Nephron (organoid): ENCODE measurements around the gene CDH4.
"Not testable (repeated sequence)": the region's sequence is repeated elsewhere in the genome, so short reads cannot be mapped to it uniquely, and the experiment has no call there.

ENCODE experiments used
- H3K27ac Mint-ChIP-seq, 3 experiments: 2 replicates each; pipeline ENCODE4 v1.8.0; 2020; ENCODE audit warnings: mixed read lengths in 3 of 3, mild to moderate bottlenecking in 2 of 3, moderate library complexity in 1 of 3
- H3K27me3 Mint-ChIP-seq: 2 replicates; pipeline ENCODE4 v1.8.0; 2021; ENCODE audit warnings: low read depth, mild to moderate bottlenecking, moderate library complexity, mixed read lengths
- H3K36me3 Mint-ChIP-seq: 2 replicates; pipeline ENCODE4 v1.8.0; 2020; ENCODE audit warnings: low read depth, mixed read lengths
- H3K4me1 Mint-ChIP-seq: 2 replicates; pipeline ENCODE4 v1.8.0; 2020; ENCODE audit warnings: mixed read lengths
- H3K4me3 Mint-ChIP-seq, 3 experiments: 2 replicates each; pipeline ENCODE4 v1.8.0; 2020; ENCODE audit warnings: mild to moderate bottlenecking in 3 of 3, mixed read lengths in 3 of 3, moderate library complexity in 2 of 3
- H3K9me3 Mint-ChIP-seq: 2 replicates; pipeline ENCODE4 v1.8.0; 2020; ENCODE audit warnings: mixed read lengths
- CTCF ChIP-seq, 3 experiments: fragments of 200-600 bp; sonication (generic); IDR thresholded peaks; one replicate each; pipeline ENCODE4 v1.5.0; 2021; ENCODE audit warnings: antibody characterized with exemption in 3 of 3; ENCODE audit not compliant: unreplicated experiment in 3 of 3

The CDH4 gene

DNA sequence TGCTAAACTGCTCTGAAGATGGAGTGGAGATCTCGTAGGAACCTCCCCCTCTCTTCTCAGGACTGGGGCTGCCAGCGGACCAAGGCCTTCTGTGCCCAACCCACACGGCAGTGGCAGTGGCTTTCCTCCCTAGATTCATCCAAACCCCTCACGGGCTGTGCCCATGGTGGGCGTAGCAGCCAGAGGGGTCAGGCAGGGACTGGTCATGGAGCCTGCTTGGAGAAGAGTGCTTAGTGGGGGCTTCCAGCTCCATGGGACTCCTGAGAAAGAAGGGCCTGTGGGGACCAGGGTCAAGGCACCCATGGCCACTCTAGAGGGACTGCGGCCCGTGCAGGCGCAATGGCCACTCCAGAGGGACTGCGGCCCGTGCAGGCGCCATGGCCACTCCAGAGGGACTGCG, 727.0 kb downstream of the CDH4 start:
- TF ChIP-seq CTCF (IDR thresholded peaks at IDR 0.05; ENCODE audit: unreplicated experiment in 3 of 3): no peak
- Mint-ChIP-seq H3K4me3 (no peak overlapping the region), H3K4me1 (no peaks in the 10 kb centered on the region), H3K27ac (no peak overlapping the region), H3K9me3 (no peaks in the 10 kb centered on the region), H3K36me3 (peaks cover 39% of the 10 kb centered on the region), H3K27me3 (no peaks in the 10 kb centered on the region)

GRCh38 chr20:61979701-61980635, 727.9 kb downstream of the CDH4 start:
- Mint-ChIP-seq H3K4me1 (no peaks in the 10 kb centered on the region), H3K4me3 (no peak overlapping the region), H3K36me3 (peaks cover 38% of the 10 kb centered on the region)

GRCh38 chr20:61980647-61981583, 728.9 kb downstream of the CDH4 start:
- H3K4me1 Mint-ChIP-seq: no peaks in the 10 kb centered on the region
- no peak overlapping the region for H3K27ac Mint-ChIP-seq
- TF ChIP-seq CTCF (IDR thresholded peaks at IDR 0.05; ENCODE audit: unreplicated experiment in 3 of 3): peak in 2 of 3 experiments; percentile 22 to 43
- peaks cover 40% of the 10 kb centered on the region for H3K36me3 Mint-ChIP-seq
- H3K4me3 Mint-ChIP-seq: no peak overlapping the region
- no peaks in the 10 kb centered on the region for H3K9me3 Mint-ChIP-seq
- no peaks in the 10 kb centered on the region for H3K27me3 Mint-ChIP-seq

More at GRCh38 chr20:61979701-61980635, 727.9 kb downstream of the CDH4 start:
- Mint-ChIP-seq H3K27ac (no peak overlapping the region), H3K27me3 (no peaks in the 10 kb centered on the region), H3K9me3 (no peaks in the 10 kb centered on the region)
- TF ChIP-seq CTCF (IDR thresholded peaks at IDR 0.05; ENCODE audit: unreplicated experiment in 3 of 3): no peak

GRCh38 chr20:61981691-61982090, 729.6 kb downstream of the CDH4 start:
- not testable (repeated sequence) for H3K27me3 Mint-ChIP-seq, H3K4me1 Mint-ChIP-seq, H3K4me3 Mint-ChIP-seq, H3K9me3 Mint-ChIP-seq, H3K27ac Mint-ChIP-seq
- peaks cover 42% of the 10 kb centered on the region for H3K36me3 Mint-ChIP-seq

GRCh38 chr20:61982191-61982950, 730.3 kb downstream of the CDH4 start:
- Mint-ChIP-seq H3K4me3 (no peak overlapping the region), H3K27ac (no peak overlapping the region), H3K27me3 (no peaks in the 10 kb centered on the region), H3K9me3 (no peaks in the 10 kb centered on the region), H3K36me3 (peaks cover 49% of the 10 kb centered on the region), H3K4me1 (no peaks in the 10 kb centered on the region)
- TF ChIP-seq CTCF (IDR thresholded peaks at IDR 0.05; ENCODE audit: unreplicated experiment in 3 of 3): no peak
